ENCODE data around the gene HCK. TPM values are rescaled to one million over a fixed set of nuclear protein-coding genes. Genes with fewer than 3 reads are reported as not detected.

HCK gene
- total RNA-seq, 1 experiment from 2014 or later, result 1.3 TPM

DNA sequence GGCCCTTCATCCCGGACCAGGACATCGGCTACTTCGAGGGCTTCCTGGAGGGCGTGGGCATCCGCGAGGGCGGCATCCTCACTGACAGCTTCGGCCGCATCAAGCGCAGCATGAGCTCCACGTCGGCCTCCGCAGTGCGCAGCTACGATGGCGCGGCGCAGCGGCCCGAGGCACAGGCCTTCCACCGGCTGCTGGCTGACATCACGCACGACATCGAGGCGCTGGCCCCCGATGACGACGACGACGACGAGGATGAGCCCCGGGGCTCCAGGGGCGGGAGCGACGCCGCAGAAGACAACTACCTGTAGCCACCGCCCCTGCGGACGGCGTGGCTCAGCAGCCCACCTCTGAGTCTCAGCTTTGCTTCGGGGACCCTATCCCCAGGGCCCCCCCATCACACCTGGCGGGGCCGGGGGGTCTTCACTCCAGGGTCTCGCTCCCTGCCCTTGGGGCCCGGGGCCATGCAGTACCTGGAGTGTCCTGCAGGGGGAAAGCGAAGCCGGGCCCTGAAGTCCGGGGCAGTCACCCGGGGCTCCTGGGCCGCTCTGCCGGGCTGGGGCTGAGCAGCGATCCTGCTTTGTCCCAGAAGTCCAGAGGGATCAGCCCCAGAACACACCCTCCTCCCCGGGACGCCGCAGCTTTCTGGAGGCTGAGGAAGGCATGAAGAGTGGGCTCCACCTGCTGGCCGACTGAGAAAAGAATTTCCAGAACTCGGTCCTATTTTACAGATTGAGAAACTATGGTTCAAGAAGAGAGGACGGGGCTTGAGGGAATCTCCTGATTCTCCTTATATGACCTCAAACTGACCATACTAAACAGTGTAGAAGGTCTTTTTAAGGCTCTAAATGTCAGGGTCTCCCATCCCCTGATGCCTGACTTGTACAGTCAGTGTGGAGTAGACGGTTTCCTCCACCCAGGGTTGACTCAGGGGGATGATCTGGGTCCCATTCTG lies 20.8 kb upstream of the HCK start (continued):
- TF ChIP-seq, protein P1, sequence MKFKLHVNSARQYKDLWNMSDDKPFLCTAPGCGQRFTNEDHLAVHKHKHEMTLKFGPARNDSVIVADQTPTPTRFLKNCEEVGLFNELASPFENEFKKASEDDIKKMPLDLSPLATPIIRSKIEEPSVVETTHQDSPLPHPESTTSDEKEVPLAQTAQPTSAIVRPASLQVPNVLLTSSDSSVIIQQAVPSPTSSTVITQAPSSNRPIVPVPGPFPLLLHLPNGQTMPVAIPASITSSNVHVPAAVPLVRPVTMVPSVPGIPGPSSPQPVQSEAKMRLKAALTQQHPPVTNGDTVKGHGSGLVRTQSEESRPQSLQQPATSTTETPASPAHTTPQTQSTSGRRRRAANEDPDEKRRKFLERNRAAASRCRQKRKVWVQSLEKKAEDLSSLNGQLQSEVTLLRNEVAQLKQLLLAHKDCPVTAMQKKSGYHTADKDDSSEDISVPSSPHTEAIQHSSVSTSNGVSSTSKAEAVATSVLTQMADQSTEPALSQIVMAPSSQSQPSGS (CRISPR knock-in tag; IDR thresholded peaks at IDR 0.05; ENCODE audit: borderline replicate concordance, low read depth), result no peak
- TF ChIP-seq ZNF232 (CRISPR knock-in tag; IDR thresholded peaks at IDR 0.05) (no peak), ZNF317 (CRISPR knock-in tag; IDR thresholded peaks at IDR 0.05; ENCODE audit: borderline replicate concordance, low read depth) (no peak), GTF2I (CRISPR knock-in tag; conservative IDR thresholded peaks at IDR 0.05) (0 out of 2 replicates have a peak, but pooled peaks have one; percentile 11), CREB1 (CRISPR knock-in tag; IDR thresholded peaks at IDR 0.05) (no peak), JUN (CRISPR knock-in tag; IDR thresholded peaks at IDR 0.05) (no peak), ZNF423 (CRISPR knock-in tag; IDR thresholded peaks at IDR 0.05) (peak; percentile 37; the same call in 1 of the 2 replicates), OVOL2 (CRISPR knock-in tag; IDR thresholded peaks at IDR 0.05; ENCODE audit: borderline replicate concordance) (no peak), ZNF138 (CRISPR knock-in tag; conservative IDR thresholded peaks at IDR 0.05) (no peak), ZNF121 (CRISPR knock-in tag; IDR thresholded peaks at IDR 0.05) (peak; percentile 50; the same call in 1 of the 2 replicates), TEAD1 (CRISPR knock-in tag; IDR thresholded peaks at IDR 0.05) (0 out of 2 replicates have a peak, but pooled peaks have one; percentile 27), NR1H2 (CRISPR knock-in tag; IDR thresholded peaks at IDR 0.05) (no peak), TP53 (CRISPR knock-in tag; IDR thresholded peaks at IDR 0.05) (no peak), ZNF671 (CRISPR knock-in tag; IDR thresholded peaks at IDR 0.05) (no peak)
- TF ChIP-seq, protein P2, sequence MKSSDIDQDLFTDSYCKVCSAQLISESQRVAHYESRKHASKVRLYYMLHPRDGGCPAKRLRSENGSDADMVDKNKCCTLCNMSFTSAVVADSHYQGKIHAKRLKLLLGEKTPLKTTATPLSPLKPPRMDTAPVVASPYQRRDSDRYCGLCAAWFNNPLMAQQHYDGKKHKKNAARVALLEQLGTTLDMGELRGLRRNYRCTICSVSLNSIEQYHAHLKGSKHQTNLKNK (CRISPR knock-in tag; IDR thresholded peaks at IDR 0.05), result no peak
- TF ChIP-seq, protein P3, sequence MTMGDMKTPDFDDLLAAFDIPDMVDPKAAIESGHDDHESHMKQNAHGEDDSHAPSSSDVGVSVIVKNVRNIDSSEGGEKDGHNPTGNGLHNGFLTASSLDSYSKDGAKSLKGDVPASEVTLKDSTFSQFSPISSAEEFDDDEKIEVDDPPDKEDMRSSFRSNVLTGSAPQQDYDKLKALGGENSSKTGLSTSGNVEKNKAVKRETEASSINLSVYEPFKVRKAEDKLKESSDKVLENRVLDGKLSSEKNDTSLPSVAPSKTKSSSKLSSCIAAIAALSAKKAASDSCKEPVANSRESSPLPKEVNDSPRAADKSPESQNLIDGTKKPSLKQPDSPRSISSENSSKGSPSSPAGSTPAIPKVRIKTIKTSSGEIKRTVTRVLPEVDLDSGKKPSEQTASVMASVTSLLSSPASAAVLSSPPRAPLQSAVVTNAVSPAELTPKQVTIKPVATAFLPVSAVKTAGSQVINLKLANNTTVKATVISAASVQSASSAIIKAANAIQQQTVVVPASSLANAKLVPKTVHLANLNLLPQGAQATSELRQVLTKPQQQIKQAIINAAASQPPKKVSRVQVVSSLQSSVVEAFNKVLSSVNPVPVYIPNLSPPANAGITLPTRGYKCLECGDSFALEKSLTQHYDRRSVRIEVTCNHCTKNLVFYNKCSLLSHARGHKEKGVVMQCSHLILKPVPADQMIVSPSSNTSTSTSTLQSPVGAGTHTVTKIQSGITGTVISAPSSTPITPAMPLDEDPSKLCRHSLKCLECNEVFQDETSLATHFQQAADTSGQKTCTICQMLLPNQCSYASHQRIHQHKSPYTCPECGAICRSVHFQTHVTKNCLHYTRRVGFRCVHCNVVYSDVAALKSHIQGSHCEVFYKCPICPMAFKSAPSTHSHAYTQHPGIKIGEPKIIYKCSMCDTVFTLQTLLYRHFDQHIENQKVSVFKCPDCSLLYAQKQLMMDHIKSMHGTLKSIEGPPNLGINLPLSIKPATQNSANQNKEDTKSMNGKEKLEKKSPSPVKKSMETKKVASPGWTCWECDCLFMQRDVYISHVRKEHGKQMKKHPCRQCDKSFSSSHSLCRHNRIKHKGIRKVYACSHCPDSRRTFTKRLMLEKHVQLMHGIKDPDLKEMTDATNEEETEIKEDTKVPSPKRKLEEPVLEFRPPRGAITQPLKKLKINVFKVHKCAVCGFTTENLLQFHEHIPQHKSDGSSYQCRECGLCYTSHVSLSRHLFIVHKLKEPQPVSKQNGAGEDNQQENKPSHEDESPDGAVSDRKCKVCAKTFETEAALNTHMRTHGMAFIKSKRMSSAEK (CRISPR knock-in tag; IDR thresholded peaks at IDR 0.05; ENCODE audit: borderline replicate concordance), result no peak
- TF ChIP-seq, protein P4, sequence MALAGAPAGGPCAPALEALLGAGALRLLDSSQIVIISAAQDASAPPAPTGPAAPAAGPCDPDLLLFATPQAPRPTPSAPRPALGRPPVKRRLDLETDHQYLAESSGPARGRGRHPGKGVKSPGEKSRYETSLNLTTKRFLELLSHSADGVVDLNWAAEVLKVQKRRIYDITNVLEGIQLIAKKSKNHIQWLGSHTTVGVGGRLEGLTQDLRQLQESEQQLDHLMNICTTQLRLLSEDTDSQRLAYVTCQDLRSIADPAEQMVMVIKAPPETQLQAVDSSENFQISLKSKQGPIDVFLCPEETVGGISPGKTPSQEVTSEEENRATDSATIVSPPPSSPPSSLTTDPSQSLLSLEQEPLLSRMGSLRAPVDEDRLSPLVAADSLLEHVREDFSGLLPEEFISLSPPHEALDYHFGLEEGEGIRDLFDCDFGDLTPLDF (CRISPR knock-in tag; IDR thresholded peaks at IDR 0.05), result no peak
- TF ChIP-seq, protein P5, sequence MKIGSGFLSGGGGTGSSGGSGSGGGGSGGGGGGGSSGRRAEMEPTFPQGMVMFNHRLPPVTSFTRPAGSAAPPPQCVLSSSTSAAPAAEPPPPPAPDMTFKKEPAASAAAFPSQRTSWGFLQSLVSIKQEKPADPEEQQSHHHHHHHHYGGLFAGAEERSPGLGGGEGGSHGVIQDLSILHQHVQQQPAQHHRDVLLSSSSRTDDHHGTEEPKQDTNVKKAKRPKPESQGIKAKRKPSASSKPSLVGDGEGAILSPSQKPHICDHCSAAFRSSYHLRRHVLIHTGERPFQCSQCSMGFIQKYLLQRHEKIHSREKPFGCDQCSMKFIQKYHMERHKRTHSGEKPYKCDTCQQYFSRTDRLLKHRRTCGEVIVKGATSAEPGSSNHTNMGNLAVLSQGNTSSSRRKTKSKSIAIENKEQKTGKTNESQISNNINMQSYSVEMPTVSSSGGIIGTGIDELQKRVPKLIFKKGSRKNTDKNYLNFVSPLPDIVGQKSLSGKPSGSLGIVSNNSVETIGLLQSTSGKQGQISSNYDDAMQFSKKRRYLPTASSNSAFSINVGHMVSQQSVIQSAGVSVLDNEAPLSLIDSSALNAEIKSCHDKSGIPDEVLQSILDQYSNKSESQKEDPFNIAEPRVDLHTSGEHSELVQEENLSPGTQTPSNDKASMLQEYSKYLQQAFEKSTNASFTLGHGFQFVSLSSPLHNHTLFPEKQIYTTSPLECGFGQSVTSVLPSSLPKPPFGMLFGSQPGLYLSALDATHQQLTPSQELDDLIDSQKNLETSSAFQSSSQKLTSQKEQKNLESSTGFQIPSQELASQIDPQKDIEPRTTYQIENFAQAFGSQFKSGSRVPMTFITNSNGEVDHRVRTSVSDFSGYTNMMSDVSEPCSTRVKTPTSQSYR (CRISPR knock-in tag; IDR thresholded peaks at IDR 0.05), result no peak
- TF ChIP-seq, protein P6, sequence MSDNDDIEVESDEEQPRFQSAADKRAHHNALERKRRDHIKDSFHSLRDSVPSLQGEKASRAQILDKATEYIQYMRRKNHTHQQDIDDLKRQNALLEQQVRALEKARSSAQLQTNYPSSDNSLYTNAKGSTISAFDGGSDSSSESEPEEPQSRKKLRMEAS (CRISPR knock-in tag; IDR thresholded peaks at IDR 0.05), result peak; percentile 9; the same call in 1 of the 2 replicates
- TF ChIP-seq, protein P7, sequence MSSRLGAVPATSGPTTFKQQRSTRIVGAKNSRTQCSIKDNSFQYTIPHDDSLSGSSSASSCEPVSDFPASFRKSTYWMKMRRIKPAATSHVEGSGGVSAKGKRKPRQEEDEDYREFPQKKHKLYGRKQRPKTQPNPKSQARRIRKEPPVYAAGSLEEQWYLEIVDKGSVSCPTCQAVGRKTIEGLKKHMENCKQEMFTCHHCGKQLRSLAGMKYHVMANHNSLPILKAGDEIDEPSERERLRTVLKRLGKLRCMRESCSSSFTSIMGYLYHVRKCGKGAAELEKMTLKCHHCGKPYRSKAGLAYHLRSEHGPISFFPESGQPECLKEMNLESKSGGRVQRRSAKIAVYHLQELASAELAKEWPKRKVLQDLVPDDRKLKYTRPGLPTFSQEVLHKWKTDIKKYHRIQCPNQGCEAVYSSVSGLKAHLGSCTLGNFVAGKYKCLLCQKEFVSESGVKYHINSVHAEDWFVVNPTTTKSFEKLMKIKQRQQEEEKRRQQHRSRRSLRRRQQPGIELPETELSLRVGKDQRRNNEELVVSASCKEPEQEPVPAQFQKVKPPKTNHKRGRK (CRISPR knock-in tag; IDR thresholded peaks at IDR 0.05; ENCODE audit: borderline replicate concordance), result no peak
- TF ChIP-seq, protein P8, sequence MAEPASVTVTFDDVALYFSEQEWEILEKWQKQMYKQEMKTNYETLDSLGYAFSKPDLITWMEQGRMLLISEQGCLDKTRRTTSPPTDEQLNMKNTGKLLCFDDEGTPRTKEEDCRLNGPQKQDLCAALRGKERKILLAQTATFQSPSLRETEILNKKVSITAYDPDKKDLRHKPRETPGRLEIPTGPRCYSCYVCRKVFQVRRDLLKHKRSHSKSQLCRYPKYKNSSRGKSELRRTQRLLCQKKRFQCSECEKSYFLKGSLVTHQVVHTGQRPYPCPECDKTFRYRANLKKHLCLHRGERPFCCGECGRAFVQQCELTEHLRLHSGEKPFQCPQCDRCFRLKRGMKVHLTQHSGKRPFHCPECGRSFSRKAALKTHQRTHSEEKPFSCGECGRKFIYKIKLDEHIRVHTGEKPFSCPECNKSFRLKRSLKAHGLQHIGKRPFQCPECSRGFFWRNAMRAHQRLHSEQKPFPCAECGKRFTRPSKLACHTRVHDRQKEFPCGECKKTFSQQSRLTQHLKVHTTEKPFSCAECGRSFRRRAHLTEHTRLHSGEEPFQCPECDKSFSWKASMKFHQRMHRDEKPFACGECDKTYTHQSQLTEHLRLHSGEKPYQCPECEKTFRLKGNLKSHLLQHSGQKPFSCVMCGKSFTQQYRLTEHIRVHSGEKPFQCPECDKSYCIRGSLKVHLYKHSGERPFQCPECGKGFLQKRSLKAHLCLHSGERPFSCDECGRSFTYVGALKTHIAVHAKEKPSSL (CRISPR knock-in tag; conservative IDR thresholded peaks at IDR 0.05), result no peak
- TF ChIP-seq, protein P9, sequence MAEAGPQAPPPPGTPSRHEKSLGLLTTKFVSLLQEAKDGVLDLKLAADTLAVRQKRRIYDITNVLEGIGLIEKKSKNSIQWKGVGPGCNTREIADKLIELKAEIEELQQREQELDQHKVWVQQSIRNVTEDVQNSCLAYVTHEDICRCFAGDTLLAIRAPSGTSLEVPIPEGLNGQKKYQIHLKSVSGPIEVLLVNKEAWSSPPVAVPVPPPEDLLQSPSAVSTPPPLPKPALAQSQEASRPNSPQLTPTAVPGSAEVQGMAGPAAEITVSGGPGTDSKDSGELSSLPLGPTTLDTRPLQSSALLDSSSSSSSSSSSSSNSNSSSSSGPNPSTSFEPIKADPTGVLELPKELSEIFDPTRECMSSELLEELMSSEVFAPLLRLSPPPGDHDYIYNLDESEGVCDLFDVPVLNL (CRISPR knock-in tag; IDR thresholded peaks at IDR 0.05; ENCODE audit: borderline replicate concordance, low read depth), result no peak

Data from WTC11 (cell line).